GM12891 (cell line): ENCODE results near the gene HPCAL4.

Experiments
- POLR2A ChIP-seq: IDR thresholded peaks from 2 replicates; pipeline ENCODE4 v1.6.1; 2011; ENCODE audit warnings: low read depth, low read length, control low read depth
- POLR2AphosphoS5 ChIP-seq: IDR thresholded peaks from 2 replicates; pipeline ENCODE4 v1.6.1; 2011; ENCODE audit warnings: low read depth, low read length, control low read depth
- POU2F2 ChIP-seq: IDR thresholded peaks from 2 replicates; pipeline ENCODE4 v1.6.1; 2011; ENCODE audit warnings: low read depth, mild to moderate bottlenecking, control low read depth, low read length, moderate library complexity
- SPI1 ChIP-seq: IDR thresholded peaks from 2 replicates; pipeline ENCODE4 v1.6.1; 2011; ENCODE audit warnings: low read depth, low read length, control low read depth
- TAF1 ChIP-seq: IDR thresholded peaks from 2 replicates; pipeline ENCODE4 v1.6.1; 2011; ENCODE audit warnings: low read depth, low read length, control low read depth

DNA sequence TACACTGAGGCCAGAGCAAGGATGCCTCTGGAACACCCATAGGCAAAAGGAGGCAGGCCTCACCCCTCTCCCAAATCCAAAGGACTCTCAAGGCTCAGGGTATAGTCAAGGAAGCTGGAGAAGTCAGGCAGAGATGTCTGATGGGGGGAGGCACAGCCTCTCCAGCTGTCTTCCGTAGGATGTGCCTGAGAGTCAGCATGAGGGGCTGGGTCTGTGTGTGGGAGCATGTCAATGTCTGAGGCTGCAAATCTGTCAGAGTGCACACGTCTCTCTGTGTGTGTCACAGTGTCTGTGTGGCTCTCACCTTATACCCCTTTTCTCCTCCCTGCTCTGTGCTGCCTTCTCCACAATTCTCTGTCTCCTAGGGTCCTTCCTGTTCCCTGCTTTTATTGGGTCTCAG lies 4.0 kb downstream of the HPCAL4 start:
- no peak for TF ChIP-seq POLR2A
- no peak for TF ChIP-seq POLR2AphosphoS5
- no peak for TF ChIP-seq TAF1
- no peak for TF ChIP-seq SPI1
- no peak for TF ChIP-seq POU2F2
